AG04450 (cell line): ENCODE data around the gene RHOT1. TPM values are rescaled to one million over a fixed set of nuclear protein-coding genes. Genes with fewer than 3 reads are reported as not detected.

ENCODE experiments used
- CTCF ChIA-PET: fragments of 300-600, 350-600 bp; formaldehyde crosslinking; extraction: SDS; loops from one replicate; lab custom pipeline; 2022; ENCODE audit warnings: antibody characterized with exemption, inconsistent platforms; lab: Charles Lee
- POLR2A ChIA-PET: fragments of 350-600 bp; formaldehyde crosslinking; extraction: SDS; loops from one replicate; lab custom pipeline; 2021; ENCODE audit warnings: antibody characterized with exemption, inconsistent platforms; lab: Yijun Ruan, JAX
- DNase-seq: peaks from one replicate; pipeline ENCODE4 v3.0.0-alpha.2; 2011; ENCODE audit warnings: low read depth, low spot score
- H3K27ac ChIP-seq: one replicate; pipeline ENCODE4 v1.5.1; 2012; ENCODE audit warnings: low read depth, low read length, control low read depth
- H3K27me3 ChIP-seq: one replicate; pipeline ENCODE4 v1.6.0; 2012; ENCODE audit warnings: low read length; ENCODE audit not compliant: control insufficient read depth, insufficient read depth
- H3K4me3 ChIP-seq: 2 replicates; pipeline ENCODE4 v1.5.1; 2011; ENCODE audit warnings: mild to moderate bottlenecking, low read depth, low read length, control low read depth
- H3K9me3 ChIP-seq: 2 replicates; pipeline ENCODE4 v1.5.1; 2012; ENCODE audit warnings: low read length; ENCODE audit not compliant: control insufficient read depth, insufficient read depth
- CTCF ChIP-seq: IDR thresholded peaks from 2 replicates; pipeline ENCODE4 v1.5.1; 2011; ENCODE audit warnings: low read depth, low read length, control low read depth, inconsistent platforms
- polyA plus RNA-seq: library from polyadenylated mRNA; depleted of rRNA; stranded (reverse); fragments of >200 nt; gene quantifications from 2 replicates; pipeline ENCODE4 v1.2.3, GENCODE V29; 2011

RHOT1 gene
- polyA plus RNA-seq, 1 experiment = 59.0 TPM

GRCh38 chr17:32215696-32216095 lies 73.4 kb downstream of the RHOT1 start:
- H3K9me3 ChIP-seq = no peaks in the 10 kb centered on the region
- no peaks in the 10 kb centered on the region for H3K27me3 ChIP-seq
- no peak for TF ChIP-seq CTCF
- CTCF ChIA-PET = no interaction called here
- POLR2A ChIA-PET = no interaction called here
- no peak for DNase-seq
- H3K4me3 ChIP-seq = no peak overlapping the region
- no peak overlapping the region for H3K27ac ChIP-seq

GRCh38 chr17:32222621-32223020 lies 80.3 kb downstream of the RHOT1 start:
- ChIA-PET POLR2A (no interaction called here), CTCF (no interaction called here)
- no peak for TF ChIP-seq CTCF
- DNase-seq = no peak
- H3K27ac ChIP-seq = no peak overlapping the region
- no peaks in the 10 kb centered on the region for H3K9me3 ChIP-seq
- H3K27me3 ChIP-seq = no peaks in the 10 kb centered on the region
- H3K4me3 ChIP-seq = no peak overlapping the region

GRCh38 chr17:32223703-32224102 lies 81.4 kb downstream of the RHOT1 start:
- H3K27ac ChIP-seq = no peak overlapping the region
- CTCF ChIA-PET = interaction anchor here (1.4 kb wide), 1 partner anchor 29 kb away, joined by 3 read pairs; no protein-coding TSS in a partner anchor
- POLR2A ChIA-PET = no interaction called here
- H3K27me3 ChIP-seq = no peaks in the 10 kb centered on the region
- no peak overlapping the region for H3K4me3 ChIP-seq
- no peaks in the 10 kb centered on the region for H3K9me3 ChIP-seq
- no peak for DNase-seq
- TF ChIP-seq CTCF = no peak

GRCh38 chr17:32226886-32227285 lies 84.6 kb downstream of the RHOT1 start:
- no peak for TF ChIP-seq CTCF
- CTCF ChIA-PET = interaction anchor here (0.6 to 1.1 kb wide), 2 partner anchors 9 to 25 kb away, joined by 3 read pairs; no protein-coding TSS in a partner anchor
- no peak overlapping the region for H3K27ac ChIP-seq

GRCh38 chr17:32227910-32228309 lies 85.6 kb downstream of the RHOT1 start:
- CTCF ChIA-PET = no interaction called here
- no peaks in the 10 kb centered on the region for H3K27me3 ChIP-seq
- POLR2A ChIA-PET = no interaction called here
- DNase-seq = no peak
- no peak overlapping the region for H3K27ac ChIP-seq
- no peak for TF ChIP-seq CTCF
- H3K4me3 ChIP-seq = no peak overlapping the region
- H3K9me3 ChIP-seq = no peaks in the 10 kb centered on the region

More at GRCh38 chr17:32226886-32227285, 84.6 kb downstream of the RHOT1 start:
- Histone ChIP-seq H3K4me3 (no peak overlapping the region), H3K27me3 (no peaks in the 10 kb centered on the region), H3K9me3 (no peaks in the 10 kb centered on the region)
- no peak for DNase-seq
- POLR2A ChIA-PET = no interaction called here
